Measurements from ENCODE around the gene UIMC1.

GRCh38 chr5:176888865-176889165 lies 117.8 kb downstream of the UIMC1 start:
- TF ChIP-seq CTCF (IDR thresholded peaks at IDR 0.05; ENCODE audit: low read depth, low read length, poor library complexity, severe bottlenecking) (no peak), EZH2phosphoT487 (IDR thresholded peaks at IDR 0.05; ENCODE audit: borderline replicate concordance, low read length) (no peak)
